B cell (primary cell): ENCODE measurements around the gene ACSL4.

Source experiments
- EZH2 ChIP-seq: IDR thresholded peaks from 2 replicates; pipeline ENCODE4 v1.6.1; 2012; ENCODE audit warnings: borderline replicate concordance, low read depth, mild to moderate bottlenecking, moderate library complexity, low read length; ENCODE audit not compliant: insufficient read depth, poor library complexity, severe bottlenecking
- TF ChIP-seq, protein P1 (sequence below): fragments of 200-600 bp; IDR thresholded peaks from one replicate; pipeline ENCODE4 v1.8.0; 2022; ENCODE audit warnings: antibody characterized with exemption, mild to moderate bottlenecking

DNA sequence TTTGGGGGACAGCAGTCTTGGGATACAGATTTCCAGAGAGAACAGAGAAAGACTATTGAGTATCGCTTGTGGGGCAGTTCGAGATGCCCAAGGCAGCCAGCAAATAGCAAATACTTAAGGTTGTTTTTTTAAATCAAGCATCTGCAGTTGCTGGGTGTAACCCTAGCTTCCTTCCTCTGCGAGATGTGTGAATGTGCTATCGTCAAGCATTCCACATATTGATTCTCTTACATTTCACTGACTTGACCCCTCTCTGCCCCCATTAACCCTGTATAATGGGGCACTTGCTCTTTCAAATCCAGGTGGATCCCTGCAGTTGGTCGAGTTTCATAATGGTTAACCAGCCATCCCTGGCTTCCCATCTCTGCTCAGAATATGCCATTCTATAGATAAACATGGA is 131.6 kb downstream of the ACSL4 start:
- TF ChIP-seq, protein P1, sequence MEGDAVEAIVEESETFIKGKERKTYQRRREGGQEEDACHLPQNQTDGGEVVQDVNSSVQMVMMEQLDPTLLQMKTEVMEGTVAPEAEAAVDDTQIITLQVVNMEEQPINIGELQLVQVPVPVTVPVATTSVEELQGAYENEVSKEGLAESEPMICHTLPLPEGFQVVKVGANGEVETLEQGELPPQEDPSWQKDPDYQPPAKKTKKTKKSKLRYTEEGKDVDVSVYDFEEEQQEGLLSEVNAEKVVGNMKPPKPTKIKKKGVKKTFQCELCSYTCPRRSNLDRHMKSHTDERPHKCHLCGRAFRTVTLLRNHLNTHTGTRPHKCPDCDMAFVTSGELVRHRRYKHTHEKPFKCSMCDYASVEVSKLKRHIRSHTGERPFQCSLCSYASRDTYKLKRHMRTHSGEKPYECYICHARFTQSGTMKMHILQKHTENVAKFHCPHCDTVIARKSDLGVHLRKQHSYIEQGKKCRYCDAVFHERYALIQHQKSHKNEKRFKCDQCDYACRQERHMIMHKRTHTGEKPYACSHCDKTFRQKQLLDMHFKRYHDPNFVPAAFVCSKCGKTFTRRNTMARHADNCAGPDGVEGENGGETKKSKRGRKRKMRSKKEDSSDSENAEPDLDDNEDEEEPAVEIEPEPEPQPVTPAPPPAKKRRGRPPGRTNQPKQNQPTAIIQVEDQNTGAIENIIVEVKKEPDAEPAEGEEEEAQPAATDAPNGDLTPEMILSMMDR: no peak
- TF ChIP-seq EZH2: no peak
